OCI-LY7 (cell line): ENCODE measurements around the gene IL22RA2. TPM values are rescaled to one million over a fixed set of nuclear protein-coding genes. Genes with fewer than 3 reads are reported as not detected.
A peak's percentile ranks its signal among the peaks of the same experiment; 100 is the strongest.

Source experiments
- BruUV-seq: library from RNA; stranded (reverse); fragments of 400-500 nt; replicated peaks from 2 replicates; lab custom pipeline; 2021; lab: Mats Ljungman, UMichigan
- CTCF ChIA-PET: fragments of 300-600 bp; sonication (Branson Sonifier 250); formaldehyde crosslinking; loops from one replicate; lab custom pipeline; 2022; ENCODE audit warnings: antibody characterized with exemption; ENCODE audit not compliant: unreplicated experiment; lab: Charles Lee
- POLR2A ChIA-PET: fragments of 300-600 bp; sonication (Branson Sonifier 250); formaldehyde crosslinking; loops from one replicate; lab custom pipeline; 2022; ENCODE audit warnings: antibody characterized with exemption; lab: Charles Lee
- DNase-seq: peaks from one replicate; pipeline ENCODE4 v3.0.0-alpha.2; 2015; ENCODE audit warnings: low spot score
- H2AFZ ChIP-seq: fragments of 200-600 bp; sonication (generic), shearing (Covaris generic); 2 replicates; pipeline ENCODE4 v1.6.1; 2014; ENCODE audit warnings: mild to moderate bottlenecking, antibody characterized with exemption, low read length, moderate library complexity
- H3K27ac ChIP-seq: fragments of 200-600 bp; sonication (generic); 2 replicates; pipeline ENCODE4 v1.5.1; 2014; ENCODE audit warnings: mixed run types, low read depth, mild to moderate bottlenecking, moderate library complexity, low read length, inconsistent platforms; ENCODE audit not compliant: poor library complexity, severe bottlenecking
- H3K36me3 ChIP-seq: fragments of 200-600 bp; sonication (generic); 2 replicates; pipeline ENCODE4 v1.6.1; 2014; ENCODE audit warnings: mild to moderate bottlenecking, antibody characterized with exemption, low read length, moderate library complexity, mixed read lengths; ENCODE audit not compliant: insufficient read depth
- H3K4me1 ChIP-seq: fragments of 200-600 bp; sonication (generic); 2 replicates; pipeline ENCODE4 v1.5.1; 2014; ENCODE audit warnings: mild to moderate bottlenecking, low read length; ENCODE audit not compliant: insufficient read depth, poor library complexity, severe bottlenecking
- H3K4me2 ChIP-seq: fragments of 200-600 bp; sonication (generic); 2 replicates; pipeline ENCODE4 v1.6.1; 2014; ENCODE audit warnings: mild to moderate bottlenecking, low read length
- H3K4me3 ChIP-seq: fragments of 200-600 bp; sonication (generic); 2 replicates; pipeline ENCODE4 v1.5.1; 2014; ENCODE audit warnings: mild to moderate bottlenecking, low read depth, low read length; ENCODE audit not compliant: poor library complexity, severe bottlenecking
- H3K79me2 ChIP-seq: fragments of 200-600 bp; sonication (generic); 2 replicates; pipeline ENCODE4 v1.6.1; 2016; ENCODE audit warnings: low read depth, mild to moderate bottlenecking, low read length, moderate library complexity, mixed read lengths; ENCODE audit not compliant: insufficient read depth
- H3K9me2 ChIP-seq: fragments of 200-600 bp; sonication (generic); 2 replicates; pipeline ENCODE4 v1.6.1; 2016; ENCODE audit warnings: mild to moderate bottlenecking, low read length, mixed read lengths; ENCODE audit not compliant: insufficient read depth
- H3K9me3 ChIP-seq: fragments of 200-600 bp; sonication (generic); 2 replicates; pipeline ENCODE4 v1.6.1; 2014; ENCODE audit warnings: mild to moderate bottlenecking, mixed run types, low read length, mixed read lengths
- H4K20me1 ChIP-seq: fragments of 200-600 bp; sonication (generic); 2 replicates; pipeline ENCODE4 v1.6.1; 2014; ENCODE audit warnings: mild to moderate bottlenecking, antibody characterized with exemption, low read length, moderate library complexity, mixed read lengths; ENCODE audit not compliant: insufficient read depth
- CTCF ChIP-seq: fragments of 200-600 bp; sonication (generic); conservative IDR thresholded peaks from 2 replicates; pipeline ENCODE4 v1.5.1; 2014; ENCODE audit warnings: mild to moderate bottlenecking, antibody characterized with exemption, low read length, moderate library complexity, mixed read lengths
- EZH2phosphoT487 ChIP-seq: fragments of 200-600 bp; sonication (generic); IDR thresholded peaks from 2 replicates; pipeline ENCODE4 v1.6.1; 2018; ENCODE audit warnings: low read depth, borderline replicate concordance, mild to moderate bottlenecking, mixed run types, antibody characterized with exemption, low read length, moderate library complexity, mixed read lengths
- intact Hi-C: fragments of 100-400 bp; cut with micrococcal nuclease; formaldehyde crosslinking; loops from one replicate; pipeline ENCODE4 v1.10.0; 2022; ENCODE audit not compliant: unreplicated experiment
- total RNA-seq, 2 experiments: library from RNA; depleted of rRNA in 1 of 2; stranded (reverse); fragments of >200 nt in 1 of 2; shearing (Covaris generic) in 1 of 2; gene quantifications; 2 replicates each; pipeline ENCODE4 v1.2.3, GENCODE V29; 2014 to 2022

IL22RA2 gene
- total RNA-seq, 2 experiments from 2014 or later, result not detected

GRCh38 chr6:137104926-137105325 is 68.5 kb downstream of the IL22RA2 start:
- Histone ChIP-seq H3K79me2 (no peaks in the 10 kb centered on the region), H4K20me1 (no peaks in the 10 kb centered on the region), H3K4me2 (peak overlapping the region; percentile 34), H3K9me3 (peaks cover 13% of the 10 kb centered on the region; the same call in 1 of the 2 replicates), H2AFZ (peak overlapping the region; percentile 79; the same call in 1 of the 2 replicates), H3K27ac (peak overlapping the region; percentile 66), H3K36me3 (peaks cover 7% of the 10 kb centered on the region; the same call in 1 of the 2 replicates), H3K9me2 (no peaks in the 10 kb centered on the region), H3K4me3 (no peak overlapping the region), H3K4me1 (peaks cover 63% of the 10 kb centered on the region)
- ChIA-PET POLR2A (interaction anchor here (0.7 to 2.4 kb wide), 6 partner anchors 9 to 128 kb away, joined by 3 to 15 read pairs (median 4); no protein-coding TSS in a partner anchor), CTCF (interaction anchor here (0.9 to 1.1 kb wide), 2 partner anchors 117 to 210 kb away, joined by 3 to 5 read pairs; no protein-coding TSS in a partner anchor)
- no TSS peak for BruUV-seq
- TF ChIP-seq CTCF, result no peak
- TF ChIP-seq EZH2phosphoT487, result no peak
- DNase-seq, result no peak
- intact Hi-C loops, result loop anchor here (5.0 kb wide), 1 partner anchor 847 kb away; no protein-coding TSS in a partner anchor

- DNase-seq, result peak; percentile 96
- no TSS peak for BruUV-seq
- H4K20me1 ChIP-seq, result no peaks in the 10 kb centered on the region
- peak overlapping the region; percentile 95 for H3K27ac ChIP-seq
- no peaks in the 10 kb centered on the region for H3K79me2 ChIP-seq
- H3K9me2 ChIP-seq, result no peaks in the 10 kb centered on the region
- peak overlapping the region; percentile 84 for H3K4me2 ChIP-seq
- CTCF ChIA-PET, result interaction anchor here (0.9 kb wide), 1 partner anchor 115 kb away, joined by 3 read pairs; no protein-coding TSS in a partner anchor
- intact Hi-C loops, result loop anchor here (2.0 to 5.0 kb wide), 3 partner anchors 46 to 849 kb away; partner anchors contain the start of gene IFNGR1
- H3K4me1 ChIP-seq, result peaks cover 75% of the 10 kb centered on the region
- peak overlapping the region; percentile 53 for H3K4me3 ChIP-seq
- H3K9me3 ChIP-seq, result peaks cover 13% of the 10 kb centered on the region; the same call in 1 of the 2 replicates
- peak overlapping the region; percentile 4; the same call in 1 of the 2 replicates for H2AFZ ChIP-seq
- POLR2A ChIA-PET, result interaction anchor here (0.5 to 1.8 kb wide), 10 partner anchors 10 to 264 kb away, joined by 3 to 6 read pairs (median 3); no protein-coding TSS in a partner anchor
- TF ChIP-seq CTCF (no peak), EZH2phosphoT487 (no peak)
- peaks cover 7% of the 10 kb centered on the region; the same call in 1 of the 2 replicates for H3K36me3 ChIP-seq
Observed at GRCh38 chr6:137102851-137103492, 70.5 kb downstream of the IL22RA2 start.
